EH (cell line): ENCODE results near the gene NDUFS8.
A peak's percentile ranks its signal among the peaks of the same experiment; 100 is the strongest.

ENCODE experiments used
- DNase-seq: peaks from one replicate; pipeline ENCODE4 v3.0.0-alpha.2; 2015; ENCODE audit warnings: low read depth

The NDUFS8 gene

DNA sequence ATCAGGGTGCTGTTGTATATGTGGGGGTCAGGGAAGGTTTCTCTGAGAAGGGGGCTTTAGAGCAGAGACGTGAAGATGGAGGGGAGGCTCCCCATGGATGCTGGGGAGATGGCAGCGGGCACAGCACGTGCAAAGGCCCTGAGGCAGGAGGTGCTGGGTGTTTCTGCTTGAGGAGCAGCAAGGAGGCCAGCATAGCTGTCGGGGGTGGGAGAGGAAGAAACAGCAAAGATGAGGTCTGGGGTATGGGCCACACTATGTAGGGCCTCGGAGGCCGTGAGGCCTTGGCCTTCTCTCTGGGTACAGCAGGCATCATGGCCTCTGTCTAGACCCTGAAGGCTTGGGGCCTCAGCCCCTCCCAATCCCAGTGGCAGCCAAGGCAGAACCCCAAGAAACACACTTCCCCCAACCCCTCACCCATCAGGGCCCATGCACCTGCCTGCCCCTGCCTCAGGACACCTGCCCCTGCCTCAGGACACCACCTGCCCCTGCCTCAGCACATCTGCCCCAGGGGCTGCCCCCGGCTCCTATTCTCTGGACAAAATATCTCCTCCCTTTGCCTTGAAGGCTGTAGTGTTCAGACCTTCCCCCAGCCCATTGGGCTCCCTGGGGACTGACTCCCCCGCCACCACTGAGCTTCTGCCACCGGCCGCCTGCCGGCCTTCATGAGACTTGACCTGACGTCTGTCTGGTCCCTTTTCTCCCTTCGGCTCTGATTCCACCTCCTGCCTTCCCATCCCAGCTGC, 14.1 kb upstream of the NDUFS8 start:
- DNase-seq: peak; percentile 14

- DNase-seq: no peak
These were observed 13.3 kb upstream of the NDUFS8 start for GRCh38 chr11:68016904-68017817.

GRCh38 chr11:68017980-68018729, 12.3 kb upstream of the NDUFS8 start:
- no peak for DNase-seq

GRCh38 chr11:68018730-68019190, 11.7 kb upstream of the NDUFS8 start:
- DNase-seq: no peak

GRCh38 chr11:68019486-68019885, 11.0 kb upstream of the NDUFS8 start:
- no peak for DNase-seq

GRCh38 chr11:68020575-68020974, 9.9 kb upstream of the NDUFS8 start:
- peak; percentile 58 for DNase-seq

DNA sequence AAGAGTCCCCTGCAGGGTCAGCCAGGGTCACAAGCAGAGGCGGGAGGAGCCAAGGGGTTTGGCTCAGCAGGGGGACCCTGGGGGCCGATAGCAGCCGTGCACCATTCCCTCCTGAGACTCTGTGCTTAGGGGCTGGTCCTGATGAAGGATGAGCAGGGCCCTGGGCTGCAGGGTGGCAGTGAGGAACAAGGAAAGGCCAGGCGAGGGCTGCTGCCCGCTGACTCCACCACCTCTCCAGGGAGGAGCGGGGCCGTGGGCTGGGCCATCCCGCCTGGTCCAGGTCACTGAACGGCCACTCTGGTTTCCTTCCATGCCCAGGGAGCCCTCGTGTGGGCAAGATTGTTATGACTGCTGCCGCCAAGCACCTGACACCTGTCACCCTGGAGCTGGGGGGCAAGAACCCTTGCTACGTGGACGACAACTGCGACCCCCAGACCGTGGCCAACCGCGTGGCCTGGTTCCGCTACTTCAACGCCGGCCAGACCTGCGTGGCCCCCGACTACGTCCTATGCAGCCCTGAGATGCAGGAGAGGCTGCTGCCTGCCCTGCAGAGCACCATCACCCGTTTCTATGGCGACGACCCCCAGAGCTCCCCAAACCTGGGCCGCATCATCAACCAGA, 9.2 kb upstream of the NDUFS8 start:
- DNase-seq: no peak

DNA sequence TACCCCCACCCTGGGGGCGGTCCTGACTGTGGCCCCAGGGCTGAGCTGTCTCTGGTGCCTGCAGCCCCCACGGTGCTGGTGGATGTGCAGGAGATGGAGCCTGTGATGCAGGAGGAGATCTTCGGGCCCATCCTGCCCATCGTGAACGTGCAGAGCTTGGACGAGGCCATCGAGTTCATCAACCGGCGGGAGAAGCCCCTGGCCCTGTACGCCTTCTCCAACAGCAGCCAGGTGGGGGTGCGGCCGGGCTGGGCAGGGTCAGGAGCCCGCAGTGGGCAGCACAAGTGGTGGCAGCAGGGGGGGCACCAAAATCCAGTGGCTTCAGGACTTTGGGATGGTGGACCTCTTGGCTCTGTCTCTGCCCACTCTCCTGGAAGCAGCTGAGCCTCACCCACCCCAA, 8.0 kb upstream of the NDUFS8 start:
- DNase-seq: no peak

DNA sequence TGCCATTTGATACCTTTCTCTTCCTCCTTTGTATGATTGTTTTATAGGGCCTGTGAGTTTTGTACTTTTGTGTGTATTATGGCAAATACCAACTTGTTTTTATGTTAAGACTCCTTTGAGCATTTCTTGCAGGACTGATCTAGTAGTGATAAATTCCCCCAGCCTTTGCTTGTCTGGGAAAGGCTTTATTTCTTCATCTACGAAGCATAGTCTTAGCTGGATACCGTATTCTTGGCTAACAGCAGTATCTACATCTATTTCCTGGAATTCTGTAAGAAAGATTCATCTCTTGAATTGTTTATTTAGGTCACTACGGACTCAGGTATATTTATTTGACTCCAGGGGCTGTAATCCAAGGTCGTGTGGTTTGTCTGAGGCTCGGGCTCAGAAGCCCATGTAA, 6.0 kb upstream of the NDUFS8 start:
- DNase-seq: no peak

DNA sequence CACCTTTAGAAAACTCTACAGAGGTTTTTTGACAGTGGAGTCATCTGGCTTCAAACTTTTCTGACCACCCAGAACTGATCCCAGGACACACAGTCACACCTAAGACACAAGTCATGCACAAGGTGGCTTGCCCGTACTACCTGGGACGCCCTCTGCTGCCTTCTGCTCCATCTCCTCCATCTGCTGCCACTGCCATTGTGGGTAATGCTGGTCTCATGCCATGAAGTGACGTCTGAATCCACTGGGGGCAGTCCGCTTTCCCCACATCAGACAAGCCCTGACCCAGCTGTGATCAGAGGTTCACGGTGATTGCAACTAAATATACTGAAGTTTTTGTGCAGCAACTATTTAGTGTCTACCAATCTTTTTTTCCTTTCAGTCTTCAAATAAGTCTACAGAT, 5.4 kb upstream of the NDUFS8 start:
- DNase-seq: no peak

- no peak for DNase-seq
These were observed 3.9 kb upstream of the NDUFS8 start for GRCh38 chr11:68026391-68027105.

DNA sequence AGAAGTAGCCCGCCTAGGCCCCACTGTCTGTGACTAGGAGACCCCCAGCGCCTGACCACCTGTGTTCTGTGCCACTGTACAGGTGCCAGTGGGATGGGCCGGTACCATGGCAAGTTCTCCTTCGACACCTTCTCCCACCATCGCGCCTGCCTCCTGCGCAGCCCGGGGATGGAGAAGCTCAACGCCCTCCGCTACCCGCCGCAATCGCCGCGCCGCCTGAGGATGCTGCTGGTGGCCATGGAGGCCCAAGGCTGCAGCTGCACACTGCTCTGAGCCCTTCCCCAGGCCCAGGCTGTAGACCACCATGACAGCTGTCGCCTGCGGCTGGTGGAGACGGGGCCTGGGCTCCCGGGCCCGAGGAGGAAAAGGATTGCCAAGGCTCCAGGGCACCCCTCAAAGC, 2.8 kb upstream of the NDUFS8 start:
- no peak for DNase-seq

GRCh38 chr11:68028802-68029545, 1.5 kb upstream of the NDUFS8 start:
- peak; percentile 74 for DNase-seq

DNA sequence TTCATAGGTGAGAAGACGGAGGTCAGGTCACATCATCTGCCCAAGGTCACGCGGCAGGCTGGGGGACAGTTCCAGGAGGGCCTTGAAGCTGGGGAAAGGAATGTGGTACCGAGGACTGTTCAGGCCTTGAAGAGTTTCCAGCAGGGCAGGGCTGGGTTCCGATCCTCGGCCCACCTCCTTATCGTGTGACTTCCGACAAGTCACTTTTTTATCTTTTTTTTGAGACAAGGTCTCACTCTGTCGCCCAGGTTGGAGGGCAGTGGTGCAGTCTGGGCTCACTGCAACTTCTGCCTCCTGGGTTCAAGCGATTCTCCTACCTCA, 623 bp downstream of the NDUFS8 start:
- peak; percentile 45 for DNase-seq

DNA sequence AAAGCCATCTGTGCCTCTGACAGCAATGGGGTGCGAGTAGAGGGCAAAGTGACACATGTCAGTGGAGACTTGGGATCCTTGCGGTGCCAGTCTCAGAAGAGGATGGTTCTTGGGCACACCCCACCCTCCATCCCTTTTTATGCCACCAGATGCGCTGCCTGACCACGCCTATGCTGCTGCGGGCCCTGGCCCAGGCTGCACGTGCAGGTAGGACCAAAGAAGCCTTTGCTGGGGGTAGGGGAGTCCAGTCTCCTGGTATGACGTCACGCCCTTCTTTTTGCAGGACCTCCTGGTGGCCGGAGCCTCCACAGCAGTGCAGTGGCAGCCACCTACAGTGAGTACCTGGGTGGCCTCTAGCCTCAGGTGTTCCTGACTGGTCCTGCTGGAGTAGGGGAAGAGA, 1.5 kb downstream of the NDUFS8 start:
- no peak for DNase-seq

GRCh38 chr11:68032997-68033707, 2.7 kb downstream of the NDUFS8 start:
- DNase-seq: no peak

- DNase-seq: no peak
These were observed 3.2 kb downstream of the NDUFS8 start for GRCh38 chr11:68033708-68034045.

DNA sequence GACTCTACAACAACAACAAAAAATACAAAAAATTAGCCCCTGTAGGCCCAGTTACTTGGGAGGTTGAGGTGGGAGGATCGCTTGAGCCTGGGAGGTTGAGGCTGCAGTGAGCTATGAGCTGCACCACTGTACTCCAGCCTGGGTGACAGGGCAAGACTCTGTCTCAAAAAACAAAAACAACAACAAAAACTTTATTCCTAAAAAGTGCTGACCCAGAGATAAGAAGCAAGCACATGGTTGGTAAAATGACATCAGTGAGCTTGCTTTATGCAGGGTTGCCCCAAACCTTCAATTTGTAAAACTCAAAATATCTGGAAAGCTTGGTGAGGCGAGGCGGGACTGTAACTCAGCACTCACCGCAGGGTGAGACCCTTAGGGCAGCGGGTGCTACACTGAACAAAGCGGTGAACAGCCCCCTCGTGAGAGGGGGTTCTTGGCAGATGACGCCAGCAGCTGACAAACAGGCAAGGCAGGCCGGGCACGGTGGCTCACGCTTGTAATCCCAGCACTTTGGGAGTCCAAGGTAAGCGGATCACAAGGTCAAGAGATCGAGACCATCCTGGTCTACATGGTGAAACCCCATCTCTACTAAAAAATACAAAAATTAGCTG, 4.9 kb downstream of the NDUFS8 start:
- no peak for DNase-seq

DNA sequence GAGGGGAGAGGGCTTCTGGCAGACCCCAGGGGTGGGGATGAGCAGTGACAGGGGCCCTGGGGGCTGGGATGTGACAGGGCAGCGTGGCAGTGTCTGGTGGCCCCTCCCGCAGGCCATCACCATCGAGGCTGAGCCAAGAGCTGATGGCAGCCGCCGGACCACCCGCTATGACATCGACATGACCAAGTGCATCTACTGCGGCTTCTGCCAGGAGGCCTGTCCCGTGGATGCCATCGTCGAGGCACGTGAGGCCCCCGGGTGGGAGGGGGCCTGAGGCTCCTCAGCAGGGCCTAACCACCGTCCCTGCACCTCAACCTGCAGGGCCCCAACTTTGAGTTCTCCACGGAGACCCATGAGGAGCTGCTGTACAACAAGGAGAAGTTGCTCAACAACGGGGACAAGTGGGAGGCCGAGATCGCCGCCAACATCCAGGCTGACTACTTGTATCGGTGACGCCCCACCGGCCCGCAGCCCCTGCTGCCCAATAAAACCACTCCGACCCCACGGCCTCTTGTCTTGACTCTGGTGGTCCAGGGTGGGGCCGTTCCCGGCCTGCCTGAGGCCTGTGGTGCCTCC, 5.7 kb downstream of the NDUFS8 start:
- DNase-seq: no peak
